A673 (cell line): Measurements from ENCODE around the gene IPPK.

ENCODE experiments used
- EZH2 ChIP-seq: fragments of 200-600 bp; sonication (generic); IDR thresholded peaks from 2 replicates; pipeline ENCODE4 v1.6.1; 2017; ENCODE audit warnings: borderline replicate concordance, low read depth, mild to moderate bottlenecking, mixed read lengths, antibody characterized with exemption, low read length; ENCODE audit not compliant: poor library complexity, severe bottlenecking
- TF ChIP-seq, protein P1 (sequence below): fragments of 300-800, 200-600 bp; sonication (generic); conservative IDR thresholded peaks from 2 replicates; pipeline ENCODE4 v1.5.1; 2017; ENCODE audit warnings: low read depth, mild to moderate bottlenecking, antibody characterized with exemption, low read length, moderate library complexity, mixed read lengths

DNA sequence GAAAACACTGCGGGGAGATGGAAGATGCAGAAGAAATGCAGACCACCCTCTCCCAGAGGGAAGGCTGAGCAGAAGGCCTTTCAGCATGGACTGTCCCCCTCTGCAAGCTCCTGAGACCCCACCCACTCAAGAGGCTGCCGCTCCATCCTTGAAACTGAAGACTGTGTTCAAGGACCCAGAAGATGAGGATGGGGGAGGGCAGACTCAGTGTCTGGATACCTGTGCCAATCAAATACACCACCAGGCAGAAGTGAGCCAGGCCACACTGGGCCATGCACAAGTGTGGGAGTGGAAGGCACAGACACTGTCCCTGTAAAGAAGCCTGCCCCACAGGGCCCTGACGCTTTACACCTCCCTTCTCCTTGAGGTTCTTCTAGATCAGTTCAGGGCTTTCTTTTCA lies 40.0 kb upstream of the IPPK start:
- no peak for TF ChIP-seq EZH2
- TF ChIP-seq, protein P1, sequence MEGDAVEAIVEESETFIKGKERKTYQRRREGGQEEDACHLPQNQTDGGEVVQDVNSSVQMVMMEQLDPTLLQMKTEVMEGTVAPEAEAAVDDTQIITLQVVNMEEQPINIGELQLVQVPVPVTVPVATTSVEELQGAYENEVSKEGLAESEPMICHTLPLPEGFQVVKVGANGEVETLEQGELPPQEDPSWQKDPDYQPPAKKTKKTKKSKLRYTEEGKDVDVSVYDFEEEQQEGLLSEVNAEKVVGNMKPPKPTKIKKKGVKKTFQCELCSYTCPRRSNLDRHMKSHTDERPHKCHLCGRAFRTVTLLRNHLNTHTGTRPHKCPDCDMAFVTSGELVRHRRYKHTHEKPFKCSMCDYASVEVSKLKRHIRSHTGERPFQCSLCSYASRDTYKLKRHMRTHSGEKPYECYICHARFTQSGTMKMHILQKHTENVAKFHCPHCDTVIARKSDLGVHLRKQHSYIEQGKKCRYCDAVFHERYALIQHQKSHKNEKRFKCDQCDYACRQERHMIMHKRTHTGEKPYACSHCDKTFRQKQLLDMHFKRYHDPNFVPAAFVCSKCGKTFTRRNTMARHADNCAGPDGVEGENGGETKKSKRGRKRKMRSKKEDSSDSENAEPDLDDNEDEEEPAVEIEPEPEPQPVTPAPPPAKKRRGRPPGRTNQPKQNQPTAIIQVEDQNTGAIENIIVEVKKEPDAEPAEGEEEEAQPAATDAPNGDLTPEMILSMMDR = no peak
